HG02642 (cell line): ENCODE data around the gene C1QTNF9B.
"Not testable (repeated sequence)": the region's sequence is repeated elsewhere in the genome, so short reads cannot be mapped to it uniquely, and the experiment has no call there.

ENCODE experiments used
- ATAC-seq: cut with Tn5 transposase; IDR thresholded peaks from one replicate; pipeline ENCODE4 v1.9.1; 2021; ENCODE audit warnings: mild to moderate bottlenecking; ENCODE audit not compliant: unreplicated experiment, poor library complexity

The C1QTNF9B gene

DNA sequence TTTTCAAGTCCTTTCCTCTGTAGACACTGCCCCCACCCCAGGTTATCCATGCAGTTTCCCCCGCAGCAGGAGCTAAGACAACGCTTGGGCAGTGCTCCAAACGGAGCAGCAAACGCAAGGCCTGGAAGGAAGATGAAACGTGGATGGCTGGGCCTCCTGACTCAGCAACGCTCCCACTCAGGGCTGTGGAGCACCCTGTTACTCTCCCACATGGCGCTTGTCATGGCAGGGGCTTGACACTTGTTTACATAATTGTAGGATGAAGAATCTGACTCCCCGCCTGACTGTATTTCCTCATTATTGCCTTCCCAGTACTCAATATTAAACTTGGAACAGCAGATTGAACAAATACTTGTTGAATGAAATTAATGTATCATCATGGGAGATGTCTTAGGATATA is 799 bp upstream of the C1QTNF9B start:
- ATAC-seq: no peak

DNA sequence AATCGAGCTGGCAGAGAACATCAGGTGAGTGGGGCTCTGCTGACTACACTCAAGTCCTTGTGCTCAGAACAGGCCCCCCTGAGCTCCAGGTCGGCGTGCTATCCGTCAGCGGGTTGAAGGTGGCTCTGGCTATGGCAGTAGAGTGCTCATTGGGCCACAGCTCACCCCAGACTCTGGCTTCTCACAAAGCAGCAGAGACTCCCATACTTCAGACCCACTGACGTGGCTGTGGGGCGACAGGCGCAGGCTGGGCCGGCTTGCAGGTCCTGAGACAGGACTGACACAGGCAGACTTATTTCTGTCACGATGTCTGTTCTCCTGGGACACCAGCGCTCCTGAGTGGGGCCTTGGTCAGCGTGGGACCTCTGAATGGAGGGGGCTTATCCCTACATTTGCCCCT is 2.6 kb downstream of the C1QTNF9B start:
- not testable (repeated sequence) for ATAC-seq

DNA sequence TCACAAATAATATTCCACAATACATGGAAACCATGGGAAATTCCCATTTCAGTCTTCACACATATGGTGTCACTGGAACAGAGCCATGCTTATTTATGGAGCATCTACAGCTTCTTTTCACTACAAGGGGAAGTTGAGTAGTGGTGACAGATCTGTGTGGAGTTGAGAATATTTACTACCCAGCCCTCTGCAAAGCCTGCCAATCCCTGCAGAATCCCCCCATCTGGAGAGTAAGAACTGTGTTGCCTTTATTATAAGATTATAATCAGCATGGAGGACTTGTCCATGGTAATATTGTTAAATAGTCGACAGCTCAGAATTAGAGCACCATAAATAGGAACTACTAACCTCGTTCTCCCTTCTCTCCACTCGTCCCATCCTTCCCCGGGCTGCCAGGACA is 3.5 kb downstream of the C1QTNF9B start:
- ATAC-seq: not testable (repeated sequence)

DNA sequence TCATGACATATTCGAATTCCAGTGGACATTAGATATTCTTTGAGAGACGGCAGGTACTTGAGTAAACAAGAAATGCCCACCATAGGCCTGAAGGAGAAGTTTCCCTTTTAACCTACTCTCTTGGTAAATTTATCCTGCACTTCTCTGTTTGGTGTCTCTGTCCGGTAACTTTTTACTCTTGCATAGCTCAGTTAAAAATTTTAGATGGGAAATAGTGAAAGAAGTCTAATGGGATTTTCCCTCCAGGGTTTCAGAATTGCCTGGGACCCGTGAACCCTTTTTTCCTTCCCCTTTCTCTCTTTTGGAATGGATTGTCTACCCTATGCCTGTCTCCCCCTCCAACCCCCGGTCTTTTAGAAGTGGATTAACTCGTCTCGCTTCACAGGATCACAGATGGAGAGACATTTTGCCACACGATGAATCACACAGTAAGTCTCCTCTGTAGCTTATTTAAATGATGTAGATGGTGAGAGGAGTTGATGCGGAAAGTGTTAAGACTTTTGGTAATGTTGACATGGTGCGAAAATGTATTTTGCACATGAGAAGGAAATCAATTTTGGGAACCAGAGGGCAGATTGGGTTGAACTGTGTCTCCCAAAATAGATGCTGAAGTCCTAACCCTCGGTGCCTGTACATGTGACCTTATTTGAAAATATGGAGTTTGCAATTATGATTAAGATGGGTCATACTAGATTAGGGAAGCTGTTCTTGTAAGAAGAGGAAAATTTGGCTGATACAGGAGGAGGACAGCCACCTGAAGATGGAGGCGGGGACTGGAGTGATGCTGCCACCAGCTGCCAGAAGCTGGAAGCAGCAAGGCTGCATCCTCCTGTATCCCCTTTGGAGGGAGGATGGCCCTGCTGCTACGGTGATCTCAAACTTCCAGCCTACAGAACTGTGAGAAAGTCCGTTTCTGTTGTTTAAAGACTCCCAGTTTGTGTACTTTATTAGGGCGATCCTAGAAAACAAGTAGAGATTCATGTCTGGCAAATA is 7.4 kb downstream of the C1QTNF9B start:
- no peak for ATAC-seq

DNA sequence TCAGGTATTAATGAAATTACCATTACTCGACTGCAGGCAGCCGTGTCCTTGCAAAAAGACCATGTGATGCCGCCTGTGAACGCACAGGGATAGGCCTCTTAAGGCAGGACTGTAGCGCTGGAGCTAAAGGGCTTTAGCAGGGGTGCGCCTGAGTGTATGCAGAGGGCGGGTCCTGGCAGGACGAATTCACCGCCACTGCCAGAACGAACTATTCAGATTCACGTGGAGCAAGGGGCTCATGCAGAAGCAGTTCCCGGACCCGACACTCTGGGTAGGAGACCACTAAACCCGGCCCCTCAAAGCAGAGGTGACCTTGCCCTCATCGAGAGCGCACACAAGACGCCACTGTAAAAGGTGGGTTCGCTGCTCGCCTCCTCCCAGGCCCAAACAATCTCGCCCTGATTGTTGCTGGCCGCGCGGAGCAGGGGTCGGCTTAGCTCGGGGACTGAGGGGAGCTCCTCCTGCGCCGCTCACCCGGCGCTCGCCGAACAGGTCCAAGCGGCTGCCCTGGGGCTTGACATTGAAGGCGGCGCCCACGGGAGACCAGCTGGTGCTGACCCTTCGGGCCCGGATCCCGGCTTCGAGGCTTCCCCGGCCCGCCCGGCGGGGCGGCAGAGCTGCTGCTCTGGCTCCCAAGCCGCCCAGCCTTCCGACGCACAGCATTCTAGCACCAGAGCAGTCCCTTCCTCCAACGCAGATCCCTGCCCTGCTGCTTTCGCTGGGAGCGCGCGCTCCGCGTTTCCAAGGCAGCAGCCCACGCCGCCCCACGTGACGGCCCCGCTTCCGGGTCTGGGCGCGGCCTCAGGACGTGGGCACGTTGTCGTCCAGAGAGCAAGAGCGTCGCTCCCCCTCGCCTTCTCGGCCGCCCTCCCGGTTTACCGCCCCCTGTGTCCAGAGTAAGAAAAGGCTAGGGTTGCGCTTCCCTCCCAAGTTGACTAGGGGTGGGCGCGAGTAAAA is 8.4 kb downstream of the C1QTNF9B start, which contains the start of gene MIPEP:
TSS of gene MIPEP (minus strand) at position 743 of the 957 bp plus-strand sequence. CDS start at position 663, 80 bp downstream.
- peak; percentile 96 for ATAC-seq

DNA sequence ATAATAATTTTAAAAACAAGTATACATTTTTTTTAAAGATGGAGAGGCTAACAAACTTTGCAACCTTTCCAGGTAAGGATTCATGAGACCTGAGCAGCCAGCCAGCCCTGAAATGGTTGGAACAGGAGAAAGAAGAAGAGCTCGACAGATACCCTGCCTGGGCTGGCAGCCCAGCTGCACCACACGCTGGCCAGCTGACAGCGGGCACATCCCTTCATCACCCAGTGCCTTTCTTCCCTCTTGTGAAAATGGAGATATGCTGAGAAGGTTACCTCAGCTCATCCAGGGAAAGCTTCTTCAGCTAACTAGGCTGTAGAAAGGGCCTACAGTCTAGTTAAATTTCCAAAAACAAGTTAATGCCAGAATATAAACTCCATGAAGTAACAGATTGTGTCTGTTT is 12.9 kb downstream of the C1QTNF9B start:
- not testable (repeated sequence) for ATAC-seq

DNA sequence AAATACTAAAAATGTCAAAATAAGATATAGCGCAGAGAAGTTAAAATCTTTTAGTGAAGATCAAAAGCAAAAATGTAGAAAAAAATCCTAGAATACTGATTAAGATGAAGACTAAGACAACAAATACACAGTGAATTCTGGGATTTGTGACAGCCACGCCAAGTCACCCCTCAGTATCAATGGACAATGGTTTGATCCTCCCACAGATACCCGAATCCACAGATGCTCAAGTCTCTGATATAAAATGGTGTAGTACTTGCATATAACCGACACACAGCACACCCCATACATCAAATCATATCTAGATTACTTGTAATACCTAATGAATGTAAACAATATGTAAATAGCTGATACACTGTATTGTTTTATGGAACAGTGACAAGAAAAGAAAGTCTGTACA is 14.0 kb downstream of the C1QTNF9B start:
- ATAC-seq: no peak

DNA sequence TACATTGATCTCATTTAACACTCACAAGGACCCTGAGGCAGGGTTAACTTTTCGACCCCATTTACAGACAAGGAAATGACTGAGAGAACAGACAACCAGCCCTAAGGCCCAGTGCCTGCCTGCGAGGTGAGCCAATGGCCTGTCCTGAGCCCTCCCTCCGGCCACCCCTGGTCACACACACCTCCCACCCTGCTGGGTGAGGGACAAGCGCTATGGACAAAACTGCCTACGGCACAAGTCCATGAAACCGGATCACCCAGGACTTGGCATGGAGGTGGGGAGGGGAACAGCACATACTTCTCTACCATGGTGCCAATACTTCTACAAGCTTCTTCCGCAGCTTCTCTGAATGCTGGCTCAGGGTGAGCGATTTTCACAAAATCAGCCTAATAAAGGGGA is 15.9 kb downstream of the C1QTNF9B start:
- not testable (repeated sequence) for ATAC-seq

DNA sequence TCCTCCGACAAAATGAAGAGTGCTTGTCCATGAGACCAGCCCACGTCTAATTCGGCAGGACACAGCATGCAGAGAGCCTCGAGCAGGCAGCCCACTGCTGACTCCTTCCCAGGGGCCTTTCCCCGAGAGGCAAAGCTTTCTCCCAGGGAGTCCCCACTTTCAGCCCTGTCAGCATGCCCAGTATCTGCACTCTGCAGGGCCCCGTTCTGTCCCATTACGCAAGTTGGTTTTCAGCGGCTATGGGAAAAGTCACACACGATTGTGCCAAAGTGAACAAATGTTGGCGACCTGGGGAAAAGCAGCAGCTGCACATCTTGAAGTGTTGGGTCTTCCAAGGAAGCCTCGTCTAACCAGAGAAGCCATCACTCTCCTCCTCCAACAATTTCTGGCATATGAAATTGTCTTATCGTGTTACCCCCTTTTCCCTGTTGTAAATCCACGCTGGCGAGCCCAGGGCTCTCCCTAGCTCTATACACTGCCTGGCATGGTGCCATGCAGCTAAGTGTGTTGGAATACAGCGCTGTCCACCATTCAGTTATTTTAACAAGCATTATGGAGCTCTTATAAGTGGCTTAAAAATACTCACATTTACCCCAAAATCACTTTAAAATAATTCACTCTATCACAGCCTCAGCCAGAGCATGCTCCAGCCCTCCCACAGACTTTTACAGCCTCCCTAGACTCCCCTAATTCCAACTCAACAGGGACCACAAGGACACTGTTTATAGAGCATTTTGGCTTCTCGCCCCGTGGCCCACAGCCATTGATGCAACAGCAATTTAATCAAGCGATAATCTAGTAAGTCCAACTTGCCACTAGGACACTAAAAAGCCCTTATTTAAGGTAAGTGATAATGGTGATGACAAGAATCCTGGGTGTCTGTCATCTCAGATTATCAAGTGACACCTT is 16.6 kb downstream of the C1QTNF9B start:
- not testable (repeated sequence) for ATAC-seq

DNA sequence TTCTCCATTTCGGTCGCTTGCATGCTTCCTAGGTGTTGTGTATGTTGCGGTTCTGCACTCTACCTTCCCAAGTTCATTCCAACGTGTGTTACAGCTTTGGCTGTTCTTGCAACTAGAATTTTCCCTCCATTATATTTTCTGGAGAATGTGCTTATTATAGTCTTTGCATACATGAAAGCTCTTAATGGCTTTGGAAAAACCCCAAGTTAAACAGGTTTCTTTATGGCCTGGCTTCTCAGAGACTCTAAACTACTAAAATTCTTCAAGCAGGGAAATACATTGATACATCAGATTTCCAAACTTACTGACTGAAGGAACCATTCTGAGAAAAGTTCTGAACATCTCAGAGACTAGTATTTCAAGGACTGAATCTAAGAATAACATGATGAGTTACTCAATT is 20.0 kb downstream of the C1QTNF9B start:
- ATAC-seq: no peak

DNA sequence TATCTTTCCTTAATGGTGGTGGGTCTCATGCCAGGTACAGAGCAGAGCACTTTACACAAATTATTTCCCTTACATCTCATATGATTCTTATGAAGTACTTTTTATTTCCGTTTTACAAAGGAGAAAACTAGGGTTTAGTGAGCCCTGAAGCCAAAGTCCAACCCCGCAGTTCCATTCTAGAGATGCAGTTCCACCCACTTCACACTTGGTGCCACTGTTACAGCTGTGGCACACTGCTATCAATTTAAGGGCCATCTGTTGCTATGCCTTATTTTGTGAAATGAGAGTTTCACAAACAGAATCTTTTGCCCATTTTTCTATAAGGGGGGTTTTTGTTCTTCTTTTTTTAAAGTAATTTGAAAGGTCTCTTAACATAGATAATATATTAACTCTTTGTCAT is 21.0 kb downstream of the C1QTNF9B start:
- ATAC-seq: no peak

DNA sequence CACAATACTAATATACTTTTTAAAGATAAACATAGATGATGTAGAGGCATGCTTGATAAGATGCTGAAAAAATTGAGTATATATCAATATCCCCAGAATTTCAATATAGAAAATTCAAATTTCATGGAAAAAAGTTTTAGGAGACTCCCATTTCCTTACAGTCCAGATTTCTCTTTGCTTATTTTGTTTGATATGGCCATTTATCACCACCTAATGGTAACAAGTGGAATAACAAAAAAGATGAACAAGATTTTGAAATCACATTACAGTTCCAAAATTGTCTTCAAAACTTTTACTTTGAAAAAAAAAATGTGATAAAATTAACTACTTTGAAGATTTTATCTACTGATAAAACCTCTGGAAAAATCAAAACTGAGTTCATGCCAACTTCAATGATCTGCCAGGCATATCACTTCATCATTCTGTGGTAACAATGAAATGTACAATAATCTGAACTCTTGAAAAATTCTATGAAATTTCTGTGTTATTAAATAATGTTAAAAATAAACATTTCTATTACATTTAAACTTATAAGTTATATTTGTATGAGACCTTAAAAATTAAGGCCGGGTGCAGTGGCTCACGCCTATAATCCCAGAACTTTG is 25.6 kb downstream of the C1QTNF9B start:
- no peak for ATAC-seq

DNA sequence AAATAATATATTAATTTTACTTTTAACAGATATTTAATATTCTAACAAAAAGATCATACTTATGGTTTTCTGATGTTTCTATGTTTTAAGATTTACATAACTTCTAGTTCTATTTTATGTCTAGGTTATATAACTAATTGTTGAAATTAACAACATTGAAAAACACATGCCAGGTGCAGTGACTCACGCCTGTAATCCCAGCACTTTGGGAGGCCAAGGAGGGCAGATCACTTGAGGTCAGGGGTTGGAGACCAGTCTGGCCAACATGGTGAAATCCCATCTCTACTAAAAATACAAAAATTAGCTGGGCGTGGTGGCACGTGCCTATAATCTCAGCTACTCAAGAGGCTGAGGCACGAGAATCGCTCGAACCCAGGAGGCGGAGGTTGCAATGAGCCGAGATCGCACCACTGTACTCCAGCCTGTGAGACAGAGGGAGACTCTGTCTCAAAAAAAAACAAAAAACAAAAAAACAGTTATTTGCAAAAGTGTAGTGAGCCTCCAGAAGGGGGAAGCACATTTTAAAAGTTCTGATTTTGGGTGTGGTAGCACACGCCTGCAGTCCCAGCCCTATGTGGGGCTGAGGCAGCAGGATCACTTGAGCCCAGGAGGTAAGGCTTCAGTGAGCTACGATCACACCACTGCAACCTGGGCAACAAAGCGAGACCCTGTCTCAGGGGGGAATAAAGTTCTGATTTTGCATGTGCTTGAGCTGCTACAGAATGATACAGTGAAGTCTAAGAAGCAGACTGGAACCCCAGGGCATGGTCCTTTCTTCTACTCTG is 26.8 kb downstream of the C1QTNF9B start:
- no peak for ATAC-seq

DNA sequence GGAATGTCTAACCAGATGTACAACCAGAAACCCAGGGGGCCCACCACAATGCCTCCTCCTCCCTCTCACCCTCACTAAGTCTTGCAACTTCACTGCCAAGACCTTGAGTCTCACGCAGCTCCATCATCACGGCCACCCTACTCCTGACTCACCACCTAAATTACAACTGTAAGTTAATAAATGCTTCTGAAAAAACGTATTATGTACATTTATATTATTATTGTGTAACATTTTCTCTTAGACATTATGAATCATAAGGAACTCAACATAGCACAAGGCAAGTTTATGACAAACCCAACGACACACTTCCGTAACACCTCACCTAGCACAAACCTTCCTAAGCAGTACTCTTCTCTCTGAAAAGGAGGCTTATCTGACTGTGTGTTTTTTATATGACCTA is 28.8 kb downstream of the C1QTNF9B start:
- ATAC-seq: no peak

DNA sequence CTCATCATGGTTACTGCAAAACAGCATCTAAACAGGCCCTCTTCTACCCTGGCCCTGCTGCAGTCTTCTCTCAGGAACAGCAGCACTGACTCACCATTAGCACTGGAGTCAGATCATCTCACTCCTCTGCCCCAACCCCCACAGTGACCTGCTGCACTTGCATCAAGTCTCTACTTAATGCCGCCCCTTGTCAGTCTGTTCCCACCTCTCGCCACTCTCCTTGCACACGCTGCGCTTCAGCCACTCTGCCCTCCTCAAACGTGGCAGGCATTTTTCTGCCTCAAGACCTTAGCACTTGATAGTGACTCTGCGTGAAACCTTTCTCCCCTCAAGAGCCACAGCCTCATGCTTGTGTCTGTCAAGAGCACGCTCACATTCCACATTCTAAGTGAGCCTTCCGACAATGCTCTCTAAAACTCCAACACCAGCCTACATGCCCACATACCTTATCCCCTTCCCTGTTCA is 30.2 kb downstream of the C1QTNF9B start:
- ATAC-seq: no peak

DNA sequence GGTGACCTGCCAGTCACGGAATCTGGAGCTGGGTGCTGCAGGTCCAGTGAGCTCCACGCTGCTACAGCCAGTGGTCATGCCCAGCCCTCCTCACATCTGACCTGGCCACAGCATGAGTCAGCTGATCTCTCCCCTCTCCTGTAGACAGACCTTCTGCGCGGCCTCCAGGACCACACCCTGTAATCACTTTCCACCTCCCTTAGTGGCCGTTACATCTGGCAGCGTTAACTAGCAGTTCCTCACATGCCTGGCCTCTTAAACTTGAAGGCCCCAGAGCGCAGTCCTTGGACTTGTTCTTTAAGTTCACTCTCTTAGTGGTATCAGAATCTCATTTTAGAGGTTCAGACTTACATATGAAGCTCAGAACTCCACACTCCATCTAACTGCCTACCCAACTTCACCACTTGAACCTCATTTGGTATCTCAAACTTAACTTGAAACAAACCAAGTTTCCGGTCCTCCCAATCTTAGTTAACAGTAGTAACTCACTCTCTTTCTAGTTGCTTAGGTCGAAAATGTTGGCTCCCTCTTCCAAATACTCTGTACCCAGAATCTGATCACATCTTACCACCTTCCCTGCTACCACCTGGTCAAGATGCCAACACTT is 30.8 kb downstream of the C1QTNF9B start:
- ATAC-seq: no peak

DNA sequence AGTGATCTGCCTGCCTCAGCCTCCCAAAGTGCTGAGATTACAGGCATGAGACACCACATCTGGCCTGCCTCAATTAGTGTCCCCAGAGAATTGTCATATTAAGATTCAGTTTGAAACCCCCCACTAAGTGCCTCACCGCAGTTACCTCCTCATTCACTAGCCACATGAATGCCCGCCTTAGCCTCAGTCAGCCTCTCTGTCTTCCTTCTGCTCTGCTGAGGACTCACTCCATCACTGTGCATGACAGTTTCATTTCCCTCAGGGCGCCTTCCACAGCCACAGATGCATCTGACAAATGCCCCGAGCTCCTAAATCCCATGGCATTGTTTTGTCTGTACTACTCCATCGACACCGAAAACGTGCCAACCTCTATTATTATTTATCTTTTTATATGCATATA is 31.4 kb downstream of the C1QTNF9B start:
- no peak for ATAC-seq

DNA sequence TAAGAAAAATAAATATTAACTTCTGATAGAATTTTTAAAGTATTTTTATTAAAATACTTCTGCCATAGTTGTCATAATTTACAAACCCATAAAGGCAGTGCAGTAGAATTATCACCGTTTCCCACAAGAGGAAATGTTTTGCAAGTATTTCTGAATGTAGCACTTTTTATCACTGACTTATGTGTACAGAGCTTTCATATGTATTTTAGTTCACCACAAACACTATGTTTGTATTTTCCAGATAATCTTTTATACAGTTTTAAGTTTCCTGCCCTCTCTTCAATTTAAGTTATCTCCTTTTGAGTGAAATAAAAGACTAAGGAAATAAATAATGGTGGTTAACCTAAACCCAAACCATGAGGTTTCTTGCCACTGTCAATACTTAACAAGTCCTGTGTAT is 32.3 kb downstream of the C1QTNF9B start:
- ATAC-seq: no peak
